Loucy (cell line): ENCODE data around the gene ACTR1A.

Experiments used
- H2AFZ ChIP-seq: fragments of 200-600 bp; sonication (generic); 2 replicates; pipeline ENCODE4 v1.6.0; 2016; ENCODE audit warnings: antibody characterized with exemption, mild to moderate bottlenecking, low read length, moderate library complexity
- H3F3A ChIP-seq: fragments of 200-600 bp; 2 replicates; pipeline ENCODE4 v1.6.0; 2016; ENCODE audit warnings: antibody characterized with exemption, low read depth, mild to moderate bottlenecking
- H3K27me3 ChIP-seq: fragments of 200-600 bp; sonication (generic); 2 replicates; pipeline ENCODE4 v1.6.1; 2014; ENCODE audit warnings: low read length, mild to moderate bottlenecking; ENCODE audit not compliant: insufficient read depth, poor library complexity, severe bottlenecking
- H3K36me3 ChIP-seq: fragments of 200-600 bp; sonication (generic); 2 replicates; pipeline ENCODE4 v1.6.1; 2016; ENCODE audit warnings: low read length; ENCODE audit not compliant: insufficient read depth
- H3K4me1 ChIP-seq: fragments of 200-600 bp; sonication (generic); 2 replicates; pipeline ENCODE4 v1.5.1; 2014; ENCODE audit warnings: low read length, mild to moderate bottlenecking; ENCODE audit not compliant: insufficient read depth, poor library complexity, severe bottlenecking
- H3K4me2 ChIP-seq: fragments of 200-600 bp; sonication (generic); 2 replicates; pipeline ENCODE4 v1.6.0; 2014; ENCODE audit warnings: antibody characterized with exemption, low read length, low read depth, mild to moderate bottlenecking; ENCODE audit not compliant: poor library complexity, severe bottlenecking
- H3K4me3 ChIP-seq: fragments of 200-600 bp; sonication (generic); 2 replicates; pipeline ENCODE4 v1.5.1; 2014; ENCODE audit warnings: low read length, mild to moderate bottlenecking, mixed read lengths; ENCODE audit not compliant: poor library complexity, severe bottlenecking
- H3K79me2 ChIP-seq: fragments of 200-600 bp; sonication (generic); 2 replicates; pipeline ENCODE4 v1.6.1; 2014; ENCODE audit warnings: low read length; ENCODE audit not compliant: insufficient read depth
- H3K9ac ChIP-seq: fragments of 200-600 bp; sonication (generic); 2 replicates; pipeline ENCODE4 v1.6.0; 2014; ENCODE audit warnings: mild to moderate bottlenecking, low read depth, low read length, moderate library complexity; ENCODE audit not compliant: poor library complexity, severe bottlenecking
- H3K9me2 ChIP-seq: fragments of 200-600 bp; sonication (generic); replicated peaks from 2 replicates; pipeline ENCODE4 v1.6.1; 2016; ENCODE audit warnings: low read depth, low read length, mixed read lengths
- H3K9me3 ChIP-seq: fragments of 200-600 bp; sonication (generic); 2 replicates; pipeline ENCODE4 v1.6.1; 2014; ENCODE audit warnings: mild to moderate bottlenecking, antibody characterized with exemption, low read length, low read depth; ENCODE audit not compliant: insufficient read depth
- H4K20me1 ChIP-seq: fragments of 200-600 bp; sonication (generic); 2 replicates; pipeline ENCODE4 v1.6.0; 2014; ENCODE audit warnings: antibody characterized with exemption, low read length, mild to moderate bottlenecking; ENCODE audit not compliant: insufficient read depth, poor library complexity, severe bottlenecking
- CTCF ChIP-seq: fragments of 200-600 bp; sonication (generic); conservative IDR thresholded peaks from 2 replicates; pipeline ENCODE4 v1.5.1; 2014; ENCODE audit warnings: mild to moderate bottlenecking, antibody characterized with exemption, low read length
- EZH2phosphoT487 ChIP-seq: fragments of 200-600 bp; IDR thresholded peaks from 2 replicates; pipeline ENCODE4 v1.6.1; 2018; ENCODE audit warnings: antibody characterized with exemption, mild to moderate bottlenecking, moderate library complexity, borderline replicate concordance

ACTR1A gene

DNA sequence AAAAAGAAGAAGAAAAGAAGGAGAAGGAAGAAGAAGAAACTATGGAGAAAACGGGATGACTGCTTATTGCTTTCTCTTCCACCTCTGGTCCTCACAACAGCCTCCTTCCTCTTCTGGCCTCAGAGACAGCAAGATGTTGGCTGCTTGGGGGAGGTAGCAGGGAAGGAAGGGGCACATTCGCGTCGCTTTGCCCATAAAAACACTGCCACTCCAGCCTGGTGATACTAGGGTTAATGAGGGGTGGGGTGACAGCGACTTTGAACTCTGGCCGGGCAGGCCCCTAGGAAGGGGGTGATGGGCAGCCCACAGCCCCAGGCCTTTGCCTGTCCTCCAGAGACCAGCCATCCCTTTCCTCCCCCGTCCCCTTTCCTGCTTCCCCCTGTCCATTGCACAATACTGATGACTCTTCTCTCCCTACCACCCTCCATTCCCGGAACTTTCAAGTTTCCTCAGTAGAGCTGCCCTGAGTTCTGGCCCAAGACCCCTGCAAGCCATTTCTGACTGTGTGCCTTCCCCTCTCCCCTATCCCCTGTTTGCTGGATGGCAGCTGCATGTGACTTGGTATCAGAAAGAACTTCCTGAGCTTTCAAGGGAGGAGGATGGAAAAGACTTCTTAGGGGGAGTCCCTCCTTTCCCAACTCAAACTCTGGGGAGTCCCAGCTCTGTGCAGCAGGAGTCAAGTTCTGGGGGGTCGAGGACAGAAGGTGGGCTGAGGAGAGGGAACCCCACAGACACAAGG lies 67.9 kb downstream of the ACTR1A start:
- H3K4me1 ChIP-seq: peaks cover 6% of the 10 kb centered on the region
- no peak overlapping the region for H2AFZ ChIP-seq
- TF ChIP-seq CTCF: no peak
- no peak for TF ChIP-seq EZH2phosphoT487
- no peaks in the 10 kb centered on the region for H3K9me2 ChIP-seq
- H3K27me3 ChIP-seq: no peaks in the 10 kb centered on the region
- no peak overlapping the region for H3K4me2 ChIP-seq
- H3K4me3 ChIP-seq: no peak overlapping the region
- no peaks in the 10 kb centered on the region for H3K36me3 ChIP-seq
- peaks cover 18% of the 10 kb centered on the region for H3K79me2 ChIP-seq
- no peaks in the 10 kb centered on the region for H3K9me3 ChIP-seq
- no peaks in the 10 kb centered on the region for H3F3A ChIP-seq
- H3K9ac ChIP-seq: no peak overlapping the region
- H4K20me1 ChIP-seq: no peaks in the 10 kb centered on the region

GRCh38 chr10:102433619-102434046 lies 68.9 kb downstream of the ACTR1A start:
- Histone ChIP-seq H2AFZ (no peak overlapping the region), H3K4me2 (no peak overlapping the region)

GRCh38 chr10:102432162-102432950 lies 70.2 kb downstream of the ACTR1A start, which contains the start of gene CUEDC2:
TSS of gene CUEDC2 (minus strand) at chr10:102432574. CDS start at chr10:102425188, 7,386 bp downstream.
- Histone ChIP-seq H4K20me1 (no peaks in the 10 kb centered on the region), H3K4me2 (peak within 1 kb of the TSS; percentile 93), H3K36me3 (no peaks in the 10 kb centered on the region), H3K4me1 (peaks cover 6% of the 10 kb centered on the region), H3K9ac (peak within 1 kb of the TSS; percentile 96), H3K9me2 (no peaks in the 10 kb centered on the region), H3K79me2 (peaks cover 18% of the 10 kb centered on the region), H3K27me3 (no peaks in the 10 kb centered on the region), H3F3A (no peaks in the 10 kb centered on the region), H3K9me3 (no peaks in the 10 kb centered on the region), H2AFZ (peak within 1 kb of the TSS; percentile 91), H3K4me3 (peak within 1 kb of the TSS; percentile 91)
- no peak for TF ChIP-seq EZH2phosphoT487
- TF ChIP-seq CTCF: 0 out of 2 replicates have a peak, but pooled peaks have one; percentile 10

More at GRCh38 chr10:102433619-102434046, 68.9 kb downstream of the ACTR1A start:
- Histone ChIP-seq H4K20me1 (no peaks in the 10 kb centered on the region), H3F3A (no peaks in the 10 kb centered on the region), H3K4me1 (peaks cover 6% of the 10 kb centered on the region), H3K27me3 (no peaks in the 10 kb centered on the region), H3K9me3 (no peaks in the 10 kb centered on the region), H3K4me3 (no peak overlapping the region), H3K36me3 (no peaks in the 10 kb centered on the region), H3K9ac (no peak overlapping the region), H3K9me2 (no peaks in the 10 kb centered on the region), H3K79me2 (peaks cover 18% of the 10 kb centered on the region)
- TF ChIP-seq EZH2phosphoT487 (no peak), CTCF (no peak)
